K562 (cell line): ENCODE results near the gene CYB561A3.

ENCODE experiments used
- CTCF ChIP-seq, 3 experiments: IDR thresholded peaks in 2 of 3; conservative IDR thresholded peaks in 1 of 3; 2 replicates each; pipeline ENCODE4 v1.5.1; 2011 to 2012; ENCODE audit warnings: low read length in 3 of 3, mild to moderate bottlenecking in 3 of 3, control low read depth in 2 of 3, improper control_type of control experiment in 1 of 3, inconsistent platforms in 1 of 3, low read depth in 1 of 3, mixed read lengths in 1 of 3, moderate library complexity in 1 of 3; ENCODE audit not compliant: insufficient read depth in 2 of 3
- ESRRA ChIP-seq: fragments of 450-650 bp; IDR thresholded peaks from 2 replicates; pipeline ENCODE4 v1.6.1; 2014; ENCODE audit warnings: low read depth, mild to moderate bottlenecking, moderate library complexity, borderline replicate concordance
- EZH2 ChIP-seq: IDR thresholded peaks from 2 replicates; pipeline ENCODE4 v1.6.1; 2012; ENCODE audit warnings: low read depth, mild to moderate bottlenecking, inconsistent platforms, low read length, borderline replicate concordance
- MXI1 ChIP-seq: IDR thresholded peaks from 2 replicates; pipeline ENCODE4 v1.6.1; 2011; ENCODE audit warnings: low read depth, mild to moderate bottlenecking, improper control_type of control experiment, low read length
- SAFB ChIP-seq: fragments of 200-400 bp; formaldehyde crosslinking; IDR thresholded peaks from 2 replicates; pipeline ENCODE4 v1.6.1; 2017; ENCODE audit warnings: low read depth, low read length, borderline replicate concordance
- SREBF2 ChIP-seq: sonication (generic); formaldehyde crosslinking; IDR thresholded peaks from 2 replicates; pipeline ENCODE4 v1.4.0; 2020; ENCODE audit warnings: mild to moderate bottlenecking, missing genetic modification reagents
- THRA ChIP-seq: fragments of 450-650 bp; IDR thresholded peaks from 2 replicates; pipeline ENCODE4 v1.6.1; 2017; ENCODE audit warnings: mild to moderate bottlenecking, moderate library complexity
- USF1 ChIP-seq: sonication (generic); formaldehyde crosslinking; IDR thresholded peaks from 2 replicates; pipeline ENCODE4 v1.9.0; 2022; ENCODE audit warnings: mild to moderate bottlenecking, missing genetic modification reagents
- ZBTB33 ChIP-seq: sonication (generic); formaldehyde crosslinking; IDR thresholded peaks from 2 replicates; pipeline ENCODE4 v1.8.1; 2023; ENCODE audit warnings: mild to moderate bottlenecking, missing genetic modification reagents
- TF ChIP-seq, protein P1 (sequence below): fragments of 250-450 bp; sonication (Bioruptor Pico); IDR thresholded peaks from 2 replicates; pipeline ENCODE4 v1.8.0; 2021; ENCODE audit warnings: moderate library complexity, mild to moderate bottlenecking, inconsistent platforms

DNA sequence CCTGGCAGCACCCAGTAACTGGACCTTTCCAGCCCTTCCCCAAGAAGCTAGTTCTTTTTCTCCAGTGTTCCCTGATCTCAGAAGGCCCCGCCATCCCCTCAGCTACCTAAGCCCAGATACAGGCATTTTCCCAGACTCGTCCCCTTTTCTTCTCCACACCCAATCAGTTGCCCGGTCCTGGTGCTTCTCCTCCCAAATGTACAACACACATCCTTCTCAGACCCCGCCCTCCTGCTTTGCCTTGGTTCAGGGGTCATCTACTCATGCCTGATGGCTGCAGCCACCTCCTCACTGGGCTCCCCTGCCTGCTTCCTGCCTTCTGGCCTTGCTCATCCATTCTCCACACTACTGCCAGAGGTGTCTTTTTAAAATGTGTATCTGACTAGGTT lies 22.2 kb downstream of the CYB561A3 start:
- no peak for TF ChIP-seq USF1 (CRISPR knock-in tag)
- TF ChIP-seq ZBTB33 (CRISPR knock-in tag) = no peak
- TF ChIP-seq ESRRA = no peak
- no peak for TF ChIP-seq CTCF (IDR thresholded peaks at IDR 0.05 in 2 of 3, conservative IDR thresholded peaks at IDR 0.05 in 1 of 3; ENCODE audit: insufficient read depth in 2 of 3, low read depth in 1 of 3, low read length in 3 of 3)
- TF ChIP-seq, protein P1, sequence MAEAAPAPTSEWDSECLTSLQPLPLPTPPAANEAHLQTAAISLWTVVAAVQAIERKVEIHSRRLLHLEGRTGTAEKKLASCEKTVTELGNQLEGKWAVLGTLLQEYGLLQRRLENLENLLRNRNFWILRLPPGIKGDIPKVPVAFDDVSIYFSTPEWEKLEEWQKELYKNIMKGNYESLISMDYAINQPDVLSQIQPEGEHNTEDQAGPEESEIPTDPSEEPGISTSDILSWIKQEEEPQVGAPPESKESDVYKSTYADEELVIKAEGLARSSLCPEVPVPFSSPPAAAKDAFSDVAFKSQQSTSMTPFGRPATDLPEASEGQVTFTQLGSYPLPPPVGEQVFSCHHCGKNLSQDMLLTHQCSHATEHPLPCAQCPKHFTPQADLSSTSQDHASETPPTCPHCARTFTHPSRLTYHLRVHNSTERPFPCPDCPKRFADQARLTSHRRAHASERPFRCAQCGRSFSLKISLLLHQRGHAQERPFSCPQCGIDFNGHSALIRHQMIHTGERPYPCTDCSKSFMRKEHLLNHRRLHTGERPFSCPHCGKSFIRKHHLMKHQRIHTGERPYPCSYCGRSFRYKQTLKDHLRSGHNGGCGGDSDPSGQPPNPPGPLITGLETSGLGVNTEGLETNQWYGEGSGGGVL (CRISPR knock-in tag) = no peak
- no peak for TF ChIP-seq SREBF2 (CRISPR knock-in tag)
- TF ChIP-seq EZH2 = no peak
- no peak for TF ChIP-seq THRA
- TF ChIP-seq SAFB = no peak
- TF ChIP-seq MXI1 = no peak
